K562 (cell line): ENCODE measurements around the gene CST6. TPM values are rescaled to one million over a fixed set of nuclear protein-coding genes. Genes with fewer than 3 reads are reported as not detected.
A peak's percentile ranks its signal among the peaks of the same experiment; 100 is the strongest.

Source experiments
- CEBPZ ChIP-seq: fragments of 150-350 bp; IDR thresholded peaks from 2 replicates; pipeline ENCODE4 v1.6.1; 2014; ENCODE audit warnings: low read depth, mild to moderate bottlenecking, low read length, borderline replicate concordance
- HDAC1 ChIP-seq, 2 experiments: fragments of 450-650 bp; IDR thresholded peaks; 2 replicates each; pipeline ENCODE4 v1.6.1; 2016 to 2017; ENCODE audit warnings: inconsistent platforms in 1 of 2, mild to moderate bottlenecking in 1 of 2, moderate library complexity in 1 of 2
- PRDM10 ChIP-seq: fragments of 450-650 bp; IDR thresholded peaks from 2 replicates; pipeline ENCODE4 v1.6.1; 2018; ENCODE audit not compliant: partially characterized antibody
- RBM15 ChIP-seq: fragments of 200-400 bp; formaldehyde crosslinking; IDR thresholded peaks from 2 replicates; pipeline ENCODE4 v1.6.1; 2018; ENCODE audit warnings: mild to moderate bottlenecking, low read length, moderate library complexity; ENCODE audit not compliant: insufficient read depth
- SMAD4 ChIP-seq: fragments of 250-450 bp; sonication (Bioruptor Pico); conservative IDR thresholded peaks from 2 replicates; pipeline ENCODE4 v1.8.0; 2021; ENCODE audit warnings: inconsistent platforms, mild to moderate bottlenecking, moderate library complexity
- USF1 ChIP-seq: sonication (generic); formaldehyde crosslinking; IDR thresholded peaks from 2 replicates; pipeline ENCODE4 v1.9.0; 2022; ENCODE audit warnings: mild to moderate bottlenecking, missing genetic modification reagents
- ZMIZ1 ChIP-seq, 2 experiments: fragments of 150-350 bp in 1 of 2; IDR thresholded peaks; 2 replicates each; pipeline ENCODE4 v1.6.1; 2012 to 2016; ENCODE audit warnings: low read depth in 2 of 2, low read length in 2 of 2, mild to moderate bottlenecking in 1 of 2, moderate library complexity in 1 of 2
- ZNF175 ChIP-seq: fragments of 200-800 bp; sonication (Bioruptor generic); IDR thresholded peaks from 2 replicates; pipeline ENCODE4 v1.6.1; 2016; ENCODE audit warnings: low read depth, mild to moderate bottlenecking, missing genetic modification characterization, missing compliant biosample characterization
- ZNF395 ChIP-seq: fragments of 200-800 bp; sonication (Bioruptor generic); IDR thresholded peaks from 2 replicates; pipeline ENCODE4 v1.6.1; 2017; ENCODE audit warnings: missing genetic modification characterization, missing compliant biosample characterization
- ZNF668 ChIP-seq: fragments of 250-450 bp; sonication (Bioruptor Pico); IDR thresholded peaks from 2 replicates; pipeline ENCODE4 v1.8.0; 2022; ENCODE audit warnings: mild to moderate bottlenecking, inconsistent platforms
- polyA plus RNA-seq, 8 experiments: library from polyadenylated mRNA; depleted of rRNA in 4 of 8; stranded (reverse) in 5 of 8; unstranded in 3 of 8; fragments of >200 nt; fragmentation: Nextera tagmentation in 2 of 8; fragmentation: Illumina TruSeq in 1 of 8; extraction: Ambion mirVana in 2 of 8; extraction: Trizol in 1 of 8; gene quantifications; 2 replicates each; pipeline versions ENCODE4 v1.2.1 to v1.2.3, GENCODE V29; 2011 to 2014; ENCODE audit warnings: inconsistent platforms in 1 of 8, missing spikeins in 1 of 8
- total RNA-seq, 7 experiments: library from RNA; depleted of rRNA in 6 of 7; stranded (reverse); fragments of >200 nt in 6 of 7; fragmentation: Illumina TruSeq in 2 of 7; extraction: Trizol in 2 of 7; gene quantifications; 2 replicates each; pipeline versions ENCODE4 v1.2.1 to v1.2.3, GENCODE V29; 2011 to 2021; ENCODE audit warnings: low replicate concordance in 1 of 7

Gene CST6
- total and polyA plus RNA-seq, 9 of the 15 experiments (the other 6 are each of a cell fraction or from before 2014, with no cell fraction given) = not detected

- TF ChIP-seq RBM15 (no peak), USF1 (peak; percentile 21; the same call in 1 of the 2 replicates), PRDM10 (peak; percentile 60), ZNF395 (CRISPR knock-in tag) (no peak; the same call in 1 of the 2 replicates), ZNF175 (CRISPR knock-in tag) (peak; percentile 78), CEBPZ (no peak), SMAD4 (peak; percentile 86), HDAC1 (IDR thresholded peaks at IDR 0.05) (peak; percentile 26 to 89; a peak in 3 of 4 replicates), ZMIZ1 (IDR thresholded peaks at IDR 0.05; ENCODE audit: low read depth in 2 of 2, low read length in 2 of 2) (peak in 1 of 2 experiments; percentile 13; a peak in 1 of 4 replicates), ZNF668 (CRISPR knock-in tag) (no peak)
Measured at GRCh38 chr11:66001942-66002647, 9.7 kb upstream of the CST6 start, which contains the start of the genes BANF1 and EIF1AD (continued).
